Spinal cord (tissue), 10 donors: ENCODE results near the gene RFX5. TPM values are rescaled to one million over a fixed set of nuclear protein-coding genes. Genes with fewer than 3 reads are reported as not detected.
A peak's percentile ranks its signal among the peaks of the same experiment; 100 is the strongest.

Experiments
- DNase-seq, 6 donors: peaks; one replicate each; pipeline versions ENCODE4 v3.0.0 to v3.0.0-alpha.2; 2013 to 2015; ENCODE audit warnings: low spot score in 6 of 6, low read depth in 4 of 6
- H3K27ac ChIP-seq: one replicate; pipeline ENCODE4 v1.5.1; 2013; ENCODE audit warnings: low read depth, low read length, control low read depth
- H3K27me3 ChIP-seq: one replicate; pipeline ENCODE4 v1.6.1; 2013; ENCODE audit warnings: low read length; ENCODE audit not compliant: control insufficient read depth, insufficient read depth
- H3K36me3 ChIP-seq: one replicate; pipeline ENCODE4 v1.6.1; 2013; ENCODE audit warnings: low read length; ENCODE audit not compliant: control insufficient read depth, insufficient read depth
- H3K4me1 ChIP-seq: one replicate; pipeline ENCODE4 v1.6.1; 2013; ENCODE audit warnings: low read length; ENCODE audit not compliant: control insufficient read depth, insufficient read depth
- H3K4me3 ChIP-seq: one replicate; pipeline ENCODE4 v1.5.1; 2013; ENCODE audit warnings: low read depth, low read length, control low read depth
- H3K9me3 ChIP-seq: one replicate; pipeline ENCODE4 v1.6.1; 2013; ENCODE audit warnings: low read length; ENCODE audit not compliant: control insufficient read depth, insufficient read depth
- WGBS: methylation state at CpG from one replicate; pipeline ENCODE4 v1.1.5; 2013; ENCODE audit warnings: missing lambda C conversion rate; ENCODE audit not compliant: insufficient coverage; 5-methylcytosine and 5-hydroxymethylcytosine counted together
- polyA plus RNA-seq, 2 donors: library from polyadenylated mRNA; unstranded; fragments of 120-200 nt; gene quantifications; one replicate each; pipeline ENCODE4 v1.2.1, GENCODE V29; 2013; ENCODE audit not compliant: insufficient read length in 2 of 2
- total RNA-seq, 2 donors: library from RNA; depleted of rRNA in 1 of 2; stranded (reverse); fragments of 120-200 nt in 1 of 2; fragments of >200 nt in 1 of 2; gene quantifications; one replicate each; pipeline versions ENCODE4 v1.2.3 to v1.2.4, GENCODE V29; 2013 to 2014
- donor health status: healthy.

RFX5 gene
- total and polyA plus RNA-seq, 4 donors, result 36.9 to 53.1 (median 41.7) TPM

GRCh38 chr1:151342569-151342968 lies 4.5 kb downstream of the RFX5 start:
- no peak overlapping the region for H3K4me3 ChIP-seq
- peaks cover 23% of the 10 kb centered on the region for H3K36me3 ChIP-seq
- peaks cover 20% of the 10 kb centered on the region for H3K4me1 ChIP-seq
- 83% methylated on average over 5 of the region's 6 CpGs for WGBS
- no peaks in the 10 kb centered on the region for H3K27me3 ChIP-seq
- no peak overlapping the region for H3K27ac ChIP-seq
- no peaks in the 10 kb centered on the region for H3K9me3 ChIP-seq
- DNase-seq, result no peak

- Histone ChIP-seq H3K27ac (no peak overlapping the region), H3K4me1 (peaks cover 20% of the 10 kb centered on the region), H3K4me3 (no peak overlapping the region), H3K9me3 (no peaks in the 10 kb centered on the region), H3K36me3 (peaks cover 23% of the 10 kb centered on the region), H3K27me3 (no peaks in the 10 kb centered on the region)
- no peak for DNase-seq
- WGBS, result 86% methylated on average over 1 of the region's 2 CpGs
These were observed 5.0 kb downstream of the RFX5 start for GRCh38 chr1:151342021-151342420.

- DNase-seq, result peak in 5 of 6 donors; percentile 58 to 94 (median 63)
- peaks cover 23% of the 10 kb centered on the region for H3K36me3 ChIP-seq
- no peak overlapping the region for H3K4me3 ChIP-seq
- no peaks in the 10 kb centered on the region for H3K27me3 ChIP-seq
- WGBS, result 10% methylated on average over 4 of the region's 7 CpGs
- H3K4me1 ChIP-seq, result peaks cover 18% of the 10 kb centered on the region
- H3K9me3 ChIP-seq, result no peaks in the 10 kb centered on the region
- peak overlapping the region; percentile 49 for H3K27ac ChIP-seq
These were observed 5.9 kb downstream of the RFX5 start for GRCh38 chr1:151340870-151341754.

- 80% methylated on average over 1 of the region's 3 CpGs for WGBS
- H3K36me3 ChIP-seq, result no peaks in the 10 kb centered on the region
- H3K4me3 ChIP-seq, result no peak overlapping the region
- H3K4me1 ChIP-seq, result no peaks in the 10 kb centered on the region
- no peaks in the 10 kb centered on the region for H3K27me3 ChIP-seq
- DNase-seq, result no peak
- no peaks in the 10 kb centered on the region for H3K9me3 ChIP-seq
- H3K27ac ChIP-seq, result no peak overlapping the region
These were observed 10.5 kb downstream of the RFX5 start for GRCh38 chr1:151336556-151336955.

GRCh38 chr1:151334822-151335221 lies 12.2 kb downstream of the RFX5 start:
- no peaks in the 10 kb centered on the region for H3K27me3 ChIP-seq
- no peak overlapping the region for H3K4me3 ChIP-seq
- WGBS, result no CpG with 5 or more reads among the region's 5 CpGs

GRCh38 chr1:151327903-151328674 lies 19.0 kb downstream of the RFX5 start:
- 1% methylated on average over 25 of the region's 34 CpGs for WGBS
- Histone ChIP-seq H3K27ac (peak overlapping the region; percentile 94), H3K4me1 (peaks cover 9% of the 10 kb centered on the region), H3K36me3 (peaks cover 22% of the 10 kb centered on the region), H3K4me3 (peak overlapping the region; percentile 83), H3K27me3 (no peaks in the 10 kb centered on the region), H3K9me3 (no peaks in the 10 kb centered on the region)
- DNase-seq, result no peak

More at GRCh38 chr1:151334822-151335221, 12.2 kb downstream of the RFX5 start:
- H3K27ac ChIP-seq, result no peak overlapping the region
- no peaks in the 10 kb centered on the region for H3K4me1 ChIP-seq
- DNase-seq, result no peak
- no peaks in the 10 kb centered on the region for H3K9me3 ChIP-seq
- H3K36me3 ChIP-seq, result no peaks in the 10 kb centered on the region

GRCh38 chr1:151327223-151327902 lies 19.7 kb downstream of the RFX5 start, which contains the start of gene PI4KB:
TSS of gene PI4KB (minus strand) at chr1:151327416. CDS start at chr1:151316481, 10,935 bp downstream.
- WGBS, result 0% methylated on average over 31 of the region's 40 CpGs
- H3K27ac ChIP-seq, result peak within 1 kb of the TSS; percentile 94
- H3K27me3 ChIP-seq, result no peaks in the 10 kb centered on the region
- H3K4me3 ChIP-seq, result peak within 1 kb of the TSS; percentile 83
- peaks cover 9% of the 10 kb centered on the region for H3K4me1 ChIP-seq
- peak; percentile 95 to 100 (median 98) for DNase-seq
- no peaks in the 10 kb centered on the region for H3K9me3 ChIP-seq
- H3K36me3 ChIP-seq, result peaks cover 27% of the 10 kb centered on the region

- Histone ChIP-seq H3K36me3 (peaks cover 27% of the 10 kb centered on the region), H3K27me3 (no peaks in the 10 kb centered on the region), H3K9me3 (no peaks in the 10 kb centered on the region), H3K27ac (peak overlapping the region; percentile 94), H3K4me1 (peaks cover 9% of the 10 kb centered on the region), H3K4me3 (peak overlapping the region; percentile 83)
- 1% methylated on average over 8 of the region's 12 CpGs for WGBS
- peak in 2 of 6 donors; percentile 66 to 70 for DNase-seq
These were observed 20.3 kb downstream of the RFX5 start for GRCh38 chr1:151326619-151327222.
